HTR-8/SVneo (cell line): ENCODE measurements around the gene DHPS.

ENCODE experiments used
- DNase-seq: peaks from one replicate; pipeline ENCODE4 v3.0.0; 2011; ENCODE audit warnings: low spot score, mixed read lengths; ENCODE audit not compliant: insufficient read length
- FAIRE-seq: peaks from 2 replicates; lab custom pipeline; 2011; peaks lifted over from hg19 to GRCh38; lab: Jason Lieb, UNC

The DHPS gene

DNA sequence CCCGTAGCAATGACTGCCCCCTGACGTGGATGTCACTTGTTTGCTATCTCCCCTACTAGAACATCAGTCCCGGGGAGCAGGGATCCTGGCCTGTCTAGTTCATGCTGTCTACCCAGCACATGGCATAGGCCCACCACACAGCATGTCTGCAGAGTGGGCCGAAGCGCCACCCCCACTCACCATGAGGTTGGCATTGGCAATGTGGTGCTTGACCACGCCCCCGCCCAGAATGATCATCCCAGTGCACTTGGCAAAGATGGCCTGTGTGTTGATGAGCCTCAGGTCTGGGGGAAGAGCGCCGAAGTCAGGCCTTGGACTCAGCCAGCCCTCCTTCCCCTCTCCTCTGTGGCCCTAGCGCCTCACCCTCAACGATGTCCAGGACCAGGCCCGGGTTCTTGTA lies 4.8 kb downstream of the DHPS start:
- no peak for FAIRE-seq
- DNase-seq: no peak

DNA sequence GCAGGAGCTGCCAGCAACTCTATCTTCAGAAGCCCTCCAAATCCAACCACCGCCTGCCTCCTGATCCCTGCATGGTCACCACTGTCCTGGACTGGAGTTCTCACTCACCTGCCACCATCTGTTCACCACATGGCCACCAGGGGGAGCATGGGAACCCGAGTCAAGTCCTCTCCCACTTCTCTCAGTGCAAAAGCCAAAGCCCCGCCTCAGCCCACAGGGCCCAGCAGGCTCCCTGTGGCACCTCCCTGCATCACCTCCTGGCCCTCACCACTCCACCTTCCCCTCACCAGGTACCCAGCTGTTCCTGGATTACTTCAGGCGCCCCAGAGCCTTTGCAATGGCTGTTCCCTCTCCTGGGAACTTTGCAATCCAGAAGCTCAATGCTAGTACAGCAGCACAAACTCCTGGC lies 5.3 kb downstream of the DHPS start:
- no peak for FAIRE-seq
- peak; percentile 87 for DNase-seq

DNA sequence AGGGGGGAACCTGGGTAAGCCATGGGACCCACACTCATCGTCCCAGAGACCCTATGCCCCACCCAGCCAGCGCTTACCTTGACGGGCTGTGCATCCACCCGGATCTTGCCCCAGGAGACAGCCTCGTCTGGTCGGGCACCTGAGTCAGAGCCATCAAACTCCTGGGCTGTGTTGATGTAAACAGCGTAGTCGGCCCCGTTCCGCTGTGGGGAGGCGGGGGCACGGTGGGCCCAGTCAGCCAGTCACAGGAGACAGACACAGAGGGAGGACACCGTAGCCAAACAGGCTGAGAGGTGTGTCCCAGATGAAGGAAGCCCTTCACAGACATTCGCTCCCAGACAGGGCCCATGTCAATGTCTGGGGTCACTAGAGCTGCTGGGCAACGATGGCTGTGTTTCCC lies 5.7 kb downstream of the DHPS start:
- FAIRE-seq (no peak), DNase-seq (no peak)

DNA sequence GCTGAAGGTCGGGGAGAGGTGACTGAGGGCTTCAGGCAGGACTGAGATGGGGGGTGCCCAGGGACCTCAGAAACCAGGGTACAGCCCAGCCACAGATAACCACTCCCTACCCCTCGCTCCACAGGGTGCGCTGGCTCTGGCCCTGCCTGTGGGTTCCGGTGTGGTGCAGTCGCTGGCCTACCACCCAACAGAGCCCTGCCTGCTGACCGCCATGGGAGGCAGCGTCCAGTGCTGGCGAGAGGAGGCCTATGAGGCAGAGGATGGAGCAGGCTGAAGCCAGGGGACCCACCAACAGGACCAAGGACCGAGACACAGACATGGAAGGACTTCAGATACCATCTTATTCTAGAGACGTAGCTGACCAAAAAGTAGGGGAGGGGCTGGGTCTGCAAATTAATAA lies 6.3 kb downstream of the DHPS start:
- FAIRE-seq (no peak), DNase-seq (no peak)

DNA sequence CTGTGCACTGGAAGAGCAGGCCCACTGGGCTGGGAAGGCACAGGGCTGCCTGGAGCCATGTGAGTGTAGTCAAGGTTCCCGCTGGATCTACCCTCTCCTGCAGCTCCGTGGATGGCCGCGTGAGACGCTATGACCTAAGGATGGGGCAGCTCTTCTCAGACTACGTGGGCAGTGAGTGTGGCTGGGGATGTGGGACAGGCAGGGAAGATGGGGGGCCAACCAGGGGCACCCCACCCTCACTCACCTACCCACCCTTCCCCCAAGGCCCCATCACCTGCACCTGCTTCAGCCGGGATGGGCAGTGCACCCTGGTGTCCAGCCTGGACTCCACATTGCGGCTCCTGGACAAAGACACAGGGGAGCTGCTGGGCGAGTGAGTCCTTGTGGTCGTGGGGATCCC lies 8.9 kb downstream of the DHPS start:
- FAIRE-seq (peak; percentile 9), DNase-seq (no peak)

DNA sequence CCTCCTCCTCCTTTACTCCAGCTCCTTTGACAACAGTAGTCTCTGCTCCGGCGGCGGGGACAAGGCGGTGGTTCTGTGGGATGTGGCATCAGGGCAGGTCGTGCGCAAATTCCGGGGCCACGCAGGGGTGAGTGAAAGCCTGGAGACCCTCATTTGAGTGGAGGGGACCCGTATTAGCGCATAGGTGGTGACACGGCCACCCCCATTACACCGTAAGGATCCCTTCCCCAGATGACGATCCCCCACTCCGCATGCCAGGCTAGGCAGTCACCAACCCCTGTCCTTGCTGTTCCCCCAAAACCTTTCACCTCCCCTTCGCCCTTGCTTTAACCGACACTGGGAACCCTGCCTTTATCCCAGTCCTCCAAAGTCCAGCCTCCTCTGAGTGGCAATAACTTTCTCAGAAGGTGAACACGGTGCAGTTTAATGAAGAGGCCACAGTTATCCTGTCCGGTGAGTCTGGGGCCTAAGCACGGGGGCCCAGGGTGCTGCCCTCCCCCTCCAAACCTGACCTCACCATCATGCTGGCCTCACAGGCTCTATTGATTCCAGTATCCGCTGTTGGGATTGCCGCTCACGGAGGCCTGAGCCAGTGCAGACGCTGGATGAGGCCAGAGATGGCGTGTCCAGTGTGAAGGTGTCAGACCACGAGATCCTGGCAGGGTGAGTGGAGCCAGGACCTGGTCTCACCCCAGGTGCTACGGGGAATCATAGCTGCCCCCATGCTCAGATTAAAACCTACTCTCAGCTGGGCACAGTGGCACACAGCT lies 11.3 kb downstream of the DHPS start:
- FAIRE-seq: no peak
- no peak for DNase-seq

DNA sequence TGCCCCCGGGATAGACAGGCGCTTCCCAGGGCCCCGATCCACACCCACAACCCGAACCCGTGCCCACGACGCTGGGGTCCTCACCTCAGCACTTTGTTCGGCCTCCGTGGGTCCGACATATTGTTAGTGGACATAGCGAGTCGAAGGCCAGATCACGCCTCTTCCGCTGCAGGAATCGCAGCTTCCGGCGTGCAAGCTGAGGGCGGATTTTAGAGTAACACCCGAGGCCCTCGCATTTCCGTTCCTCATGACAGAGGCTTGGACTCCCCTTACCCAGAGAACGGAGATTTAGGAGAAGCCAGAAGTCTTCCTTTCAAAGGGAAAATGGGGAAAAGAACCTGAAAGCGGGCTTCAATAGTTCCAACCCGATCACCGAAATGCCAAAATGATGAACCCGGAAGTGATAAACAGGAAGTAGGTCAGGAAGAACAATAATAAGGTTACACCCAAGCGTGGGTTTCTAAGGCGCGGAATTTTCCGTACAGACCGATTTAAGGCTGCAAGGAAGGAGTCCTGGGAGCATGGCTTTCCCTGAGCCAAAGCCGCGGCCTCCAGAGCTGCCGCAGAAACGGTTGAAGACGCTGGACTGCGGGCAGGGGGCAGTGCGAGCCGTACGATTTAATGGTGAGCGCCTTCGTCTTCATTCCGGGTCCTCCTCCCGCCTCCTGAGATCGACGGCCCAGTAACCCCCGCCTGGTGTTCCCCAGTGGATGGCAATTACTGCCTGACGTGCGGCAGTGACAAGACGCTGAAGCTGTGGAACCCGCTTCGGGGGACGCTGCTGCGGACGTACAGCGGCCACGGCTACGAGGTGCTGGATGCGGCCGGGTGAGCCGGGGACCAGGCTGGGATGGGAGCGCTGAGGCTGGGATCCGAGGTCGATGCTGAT lies 12.2 kb downstream of the DHPS start:
- FAIRE-seq: peak; percentile 88
- peak; percentile 86 for DNase-seq

DNA sequence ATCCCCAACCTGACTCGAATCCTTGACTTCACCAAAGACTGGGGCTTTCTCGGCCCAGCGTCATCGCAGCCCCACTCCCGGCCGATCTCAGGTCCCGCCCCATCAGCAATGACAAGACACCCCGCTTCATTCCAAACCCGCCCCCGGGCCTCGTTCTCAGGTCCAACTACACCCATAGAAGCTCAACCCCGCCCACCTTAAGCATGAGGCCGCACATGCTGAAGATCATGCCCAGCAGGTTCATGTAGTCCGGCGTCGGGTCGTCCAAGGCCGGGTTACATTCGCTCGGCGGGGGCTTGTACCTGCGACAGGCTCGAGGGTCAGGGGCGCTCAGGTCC lies 12.8 kb downstream of the DHPS start:
- peak; percentile 16 for FAIRE-seq
- DNase-seq: peak; percentile 33

DNA sequence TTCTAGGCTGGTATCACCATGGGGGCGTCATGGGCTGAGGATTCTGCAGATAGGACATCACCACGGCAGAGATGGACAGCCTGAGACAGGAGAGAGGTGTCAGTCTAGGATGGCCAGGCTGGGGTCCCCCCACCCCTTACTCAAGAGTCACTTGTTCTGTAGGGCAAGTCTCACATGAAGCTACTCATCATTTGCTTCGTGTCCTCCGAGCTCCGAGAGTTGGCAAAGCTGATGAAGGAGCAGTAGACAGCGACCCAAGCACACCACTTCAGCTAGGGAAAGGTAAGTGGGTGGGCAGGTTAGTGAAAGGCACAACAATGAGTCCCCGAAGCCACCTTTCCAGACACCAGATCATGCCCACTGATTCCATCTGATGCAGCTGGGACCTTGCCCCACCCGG lies 13.3 kb downstream of the DHPS start:
- no peak for DNase-seq
- no peak for FAIRE-seq

DNA sequence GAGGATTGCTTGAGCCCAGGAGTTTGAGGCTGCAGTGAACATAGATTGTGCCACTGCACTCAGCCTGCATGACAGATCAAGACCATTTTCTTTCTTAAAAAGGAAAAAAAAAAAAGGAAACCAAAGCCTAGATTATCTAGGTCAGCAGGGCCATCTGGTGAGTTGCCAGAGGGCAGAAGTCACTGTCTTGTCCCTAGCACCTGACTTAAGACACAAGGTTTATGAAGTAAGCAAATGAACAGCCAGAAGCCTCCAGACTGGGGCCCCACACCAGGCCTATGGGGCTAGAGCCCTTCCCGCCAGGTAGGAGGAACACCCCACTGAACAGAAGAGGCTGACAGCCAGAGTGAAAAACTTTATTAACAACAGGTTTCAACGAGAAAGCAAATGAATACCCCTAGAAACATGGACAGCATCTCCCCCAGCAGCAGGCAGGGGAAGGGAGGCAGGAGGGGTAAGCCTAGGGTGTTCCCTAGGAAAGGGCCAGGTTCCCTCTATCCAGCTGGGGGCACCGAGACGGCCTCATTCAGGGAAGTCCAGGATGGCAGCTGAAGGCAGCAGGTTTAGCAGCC lies 13.9 kb downstream of the DHPS start:
- DNase-seq (no peak), FAIRE-seq (no peak)

DNA sequence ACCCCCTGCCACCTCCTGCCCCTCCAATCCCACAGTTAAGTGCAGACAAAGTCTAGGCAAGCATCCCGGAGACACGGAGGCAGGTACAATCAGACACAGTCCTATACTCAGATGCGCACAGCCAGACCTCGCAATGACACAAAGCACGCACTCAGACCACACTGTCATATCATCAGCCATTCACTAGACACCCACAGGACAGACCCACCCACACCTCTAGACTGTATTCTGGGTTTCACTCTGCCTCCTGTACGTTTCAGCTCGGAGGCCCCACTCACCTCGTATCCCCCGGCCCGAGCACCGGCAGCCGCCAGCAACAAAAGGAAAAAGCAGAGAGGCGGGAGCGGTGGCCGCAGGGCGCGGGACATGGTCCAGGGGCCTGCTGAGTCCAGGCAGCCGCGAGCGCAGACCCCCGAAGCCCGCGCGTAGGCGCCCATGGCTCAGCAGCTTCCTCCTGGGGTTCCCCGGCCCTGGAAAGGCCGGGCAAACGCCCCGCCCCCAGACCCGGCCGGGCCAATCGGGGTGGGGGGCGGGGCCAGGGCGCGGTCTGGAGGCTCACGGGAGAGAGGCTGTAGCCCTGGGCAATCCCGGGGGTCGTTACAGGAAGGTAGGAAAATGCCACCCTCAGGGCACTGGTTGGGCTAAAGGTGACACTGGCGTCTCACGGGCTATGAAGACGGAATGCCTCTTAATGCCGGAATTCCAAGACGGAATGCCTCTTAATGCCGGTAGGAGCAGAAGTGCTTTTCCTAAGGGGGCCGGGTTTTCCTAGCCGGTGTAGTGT lies 15.2 kb downstream of the DHPS start, which contains the start of the genes MAN2B1 and WDR83:
Gene MAN2B1, minus strand, starts transcription at position 478 of the 784 bp plus-strand sequence. Its CDS starts 41 bp downstream, at position 437.
Gene WDR83, plus strand, starts transcription at position 543 of the 784 bp plus-strand sequence. CDS start 2,984 bp downstream, outside the sequence.
- FAIRE-seq: peak; percentile 28
- peak; percentile 93 for DNase-seq

DNA sequence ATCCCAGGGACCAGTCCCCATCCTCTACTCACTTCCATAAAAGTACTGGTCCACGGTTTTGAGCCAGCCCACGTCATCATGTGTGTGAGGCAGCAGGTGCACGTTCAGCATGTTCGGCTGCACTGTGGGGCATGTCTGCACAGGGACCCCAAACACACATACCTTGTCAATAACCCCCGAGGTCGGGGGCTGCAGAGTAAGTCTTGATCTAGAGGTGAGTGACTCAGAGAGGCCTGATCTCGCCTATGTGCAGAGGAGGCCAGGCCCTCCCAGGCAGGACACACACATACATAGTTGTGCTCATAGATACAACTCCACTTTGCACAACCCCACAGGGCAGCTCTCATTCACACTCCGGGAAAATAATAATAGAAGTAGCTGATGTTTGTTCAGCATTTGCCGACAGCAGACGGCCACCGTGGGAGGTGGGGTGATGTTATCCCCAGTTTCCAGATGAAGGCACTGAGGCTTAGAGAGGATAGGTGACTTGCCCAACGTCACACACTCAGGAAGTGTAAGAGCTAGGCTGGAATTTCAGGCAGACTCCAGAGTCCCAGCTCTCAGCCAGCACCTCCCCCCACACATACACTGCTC lies 15.9 kb downstream of the DHPS start:
- FAIRE-seq: no peak

DNA sequence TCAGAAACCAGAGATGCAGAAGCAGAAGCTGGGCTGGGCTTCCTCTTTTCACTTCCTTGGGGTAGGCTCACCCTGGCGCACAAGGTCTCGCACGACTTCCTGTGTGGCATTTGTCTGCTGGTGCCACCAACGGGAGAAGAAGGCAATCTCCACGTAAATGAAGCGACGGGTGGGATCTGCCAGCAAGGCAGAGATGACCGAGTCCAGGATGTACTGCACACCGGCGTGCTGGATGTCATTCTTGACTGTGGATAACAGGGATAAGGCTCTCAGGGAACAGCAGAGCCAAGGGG lies 16.5 kb downstream of the DHPS start:
- FAIRE-seq: no peak

More for the DNA sequence above, 15.9 kb downstream of the DHPS start:
- no peak for DNase-seq

DNA sequence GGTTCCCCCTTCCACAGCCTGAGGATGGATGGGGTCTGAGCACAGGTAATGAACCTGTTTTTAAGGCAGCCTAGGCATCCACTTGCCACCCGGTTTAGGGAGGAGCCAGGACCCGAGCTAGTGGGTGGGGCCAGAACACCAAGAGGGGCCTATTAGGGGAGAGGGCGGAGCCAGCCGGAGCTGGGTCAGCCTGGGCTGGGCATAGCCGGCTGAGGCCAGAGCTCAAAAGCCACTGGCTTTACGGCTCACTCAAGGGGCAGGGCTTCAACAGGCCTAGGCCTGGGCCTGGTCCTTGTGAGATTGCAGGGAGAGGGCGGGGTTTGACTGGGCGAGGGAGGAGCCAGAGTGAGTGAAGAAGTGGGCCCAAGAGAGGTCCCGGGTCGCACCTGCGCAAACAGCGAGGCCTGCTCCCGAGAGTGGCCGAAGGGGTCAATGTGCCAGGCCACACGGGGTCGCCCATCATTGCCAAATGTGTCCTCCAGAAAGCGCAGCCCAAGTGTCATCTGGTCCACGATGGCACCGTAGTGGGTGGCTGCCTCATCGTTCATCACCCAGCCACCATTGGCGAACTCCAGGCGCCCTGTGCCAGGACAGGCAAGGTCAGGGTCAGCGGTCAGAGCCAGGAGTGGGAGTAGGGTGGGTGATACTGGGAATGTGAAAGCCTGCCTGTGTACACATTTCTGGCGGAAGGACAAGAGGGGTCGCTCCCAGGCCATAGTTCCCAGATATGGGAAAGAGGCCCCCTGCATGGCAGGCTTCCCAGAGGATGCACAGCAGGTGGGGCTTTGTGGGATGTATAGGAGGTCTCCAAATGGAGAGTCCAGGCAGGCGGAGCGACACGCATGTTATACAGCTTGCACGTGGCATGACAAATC lies 17.0 kb downstream of the DHPS start:
- FAIRE-seq: no peak
- DNase-seq: no peak

More for the DNA sequence above, 16.5 kb downstream of the DHPS start:
- DNase-seq: no peak

DNA sequence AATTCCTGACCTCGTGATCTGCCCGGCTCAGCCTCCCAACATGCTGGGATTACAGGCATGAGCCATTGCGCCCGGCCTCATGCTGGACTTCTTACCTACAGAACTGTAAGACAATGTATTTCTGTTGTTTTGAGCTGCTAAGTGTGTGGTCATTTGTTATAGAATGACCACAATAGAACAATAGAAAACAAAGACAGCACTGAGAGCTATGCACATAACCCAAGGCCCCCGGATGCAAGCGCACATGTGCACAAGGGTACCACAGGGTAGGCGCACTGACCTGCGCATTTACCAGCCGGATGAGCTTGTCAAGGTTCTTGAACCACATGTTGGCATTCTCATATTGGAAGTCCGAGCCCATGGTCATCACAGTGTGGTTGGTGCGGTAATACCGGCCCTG lies 20.7 kb downstream of the DHPS start:
- FAIRE-seq (no peak), DNase-seq (no peak)

DNA sequence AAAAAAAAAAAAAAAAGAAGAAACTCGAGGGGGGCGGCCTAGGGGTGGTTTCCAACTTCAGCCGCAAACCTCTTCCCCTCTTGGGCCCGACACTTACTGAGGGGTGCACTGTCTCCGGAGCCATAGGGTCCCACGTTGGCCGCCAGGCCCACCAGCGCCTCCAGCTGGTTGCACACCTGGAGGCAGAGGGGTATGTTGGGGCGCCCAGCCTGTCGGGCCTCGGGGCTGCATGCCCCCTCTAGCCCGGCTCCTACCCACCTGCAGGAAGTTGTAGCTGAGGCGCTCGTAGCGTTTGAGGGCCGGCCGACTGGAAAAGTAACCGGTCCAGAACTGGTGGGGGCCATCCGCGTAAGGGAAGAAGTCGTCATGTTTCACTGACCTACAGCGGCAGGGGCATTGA lies 23.7 kb downstream of the DHPS start:
- DNase-seq (no peak), FAIRE-seq (no peak)

DNA sequence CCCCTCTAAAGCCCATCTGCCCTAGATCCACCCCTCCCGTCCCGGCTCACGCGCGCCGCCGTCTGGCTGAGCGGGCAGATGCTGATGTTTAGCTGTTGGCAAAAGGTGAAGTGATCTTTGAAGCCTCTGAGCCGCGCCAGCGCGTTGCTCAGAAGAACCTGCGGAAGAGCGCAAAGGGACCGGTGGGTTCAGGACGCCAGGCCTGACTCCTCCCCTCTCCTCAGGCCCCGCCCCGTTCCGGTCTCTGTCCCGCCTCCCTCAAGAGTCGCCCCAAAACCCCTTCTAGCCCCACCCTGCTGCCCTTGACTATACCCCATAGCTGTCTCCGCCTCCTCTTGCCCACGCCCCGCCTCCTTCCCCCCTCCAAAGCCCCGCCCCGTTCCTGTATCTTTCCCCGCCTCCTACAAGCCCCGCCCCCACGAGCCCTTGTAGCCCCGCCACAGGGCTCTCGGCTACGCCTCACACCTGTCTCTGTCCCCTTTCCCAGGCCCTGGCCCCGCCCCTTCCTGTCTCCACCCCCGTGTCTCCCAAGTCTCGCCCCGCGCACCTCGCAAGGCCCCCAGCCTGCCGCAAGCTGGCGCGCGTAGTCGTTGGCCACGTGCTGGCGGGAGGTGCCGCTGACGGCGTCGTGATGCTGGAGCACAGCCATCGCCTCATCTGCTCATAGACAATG lies 24.6 kb downstream of the DHPS start:
- FAIRE-seq: no peak
- no peak for DNase-seq

DNA sequence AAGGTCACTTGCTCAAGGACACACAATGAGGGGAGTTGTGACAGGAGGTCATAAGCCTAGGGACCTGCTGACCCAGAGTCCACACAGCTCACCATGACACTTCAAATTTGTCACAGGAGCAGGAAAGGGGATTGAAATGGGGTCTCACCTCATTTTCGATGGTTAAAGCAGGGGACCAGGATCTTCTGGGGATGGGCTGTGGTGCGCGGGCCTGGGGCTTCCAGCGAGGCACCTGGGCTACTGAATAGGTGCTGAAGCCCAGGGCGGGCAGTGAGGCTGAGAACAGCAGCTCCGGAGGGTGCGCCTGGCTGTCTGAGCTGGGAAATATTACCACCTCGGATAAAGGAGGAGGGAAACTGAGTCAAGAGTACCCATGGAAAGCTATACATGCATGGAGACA lies 26.1 kb downstream of the DHPS start:
- FAIRE-seq: no peak
- DNase-seq: no peak
